ENCODE measurements around the gene GNAS. TPM values are rescaled to one million over a fixed set of nuclear protein-coding genes. Genes with fewer than 3 reads are reported as not detected.

GNAS gene
- total RNA-seq, 1 donor from 2014 or later, result 1,173 TPM

DNA sequence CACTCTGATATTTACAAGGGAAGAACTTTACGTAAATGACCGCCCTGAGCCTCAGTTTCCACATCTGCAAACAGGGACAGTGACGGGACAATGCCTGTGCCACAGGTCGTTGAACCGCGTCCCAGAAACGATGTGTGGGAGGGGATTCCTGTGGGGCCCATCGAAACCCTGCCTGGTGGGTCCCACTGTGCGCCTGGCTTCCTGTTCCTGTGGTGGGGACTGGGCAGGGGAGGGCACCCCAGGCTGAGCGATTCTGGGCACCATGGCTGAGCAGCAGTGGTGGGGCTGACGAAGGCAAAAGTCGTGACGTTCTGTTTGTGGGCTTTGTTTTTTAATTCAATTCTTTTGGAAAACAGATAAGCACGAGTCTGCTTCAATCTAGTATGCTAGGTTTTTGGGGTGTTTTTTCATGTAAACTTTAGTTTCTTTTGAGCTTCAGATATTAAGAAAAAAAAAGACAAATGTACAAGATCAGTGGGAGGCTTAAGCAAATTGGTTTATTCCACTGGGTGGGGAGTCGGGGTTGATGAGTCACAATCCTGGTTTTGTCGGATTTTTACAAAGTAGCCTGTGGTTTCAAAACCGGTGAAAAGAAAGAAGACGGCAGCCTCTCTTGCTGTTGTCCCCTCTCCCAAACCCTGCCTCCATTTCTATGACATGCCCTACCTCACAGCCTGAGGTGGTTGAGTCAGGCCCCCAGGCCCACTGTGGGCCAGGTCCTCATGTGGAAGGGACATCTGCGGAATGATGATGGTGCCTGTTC, 42.2 kb upstream of the GNAS start:
- TF ChIP-seq, protein P1, sequence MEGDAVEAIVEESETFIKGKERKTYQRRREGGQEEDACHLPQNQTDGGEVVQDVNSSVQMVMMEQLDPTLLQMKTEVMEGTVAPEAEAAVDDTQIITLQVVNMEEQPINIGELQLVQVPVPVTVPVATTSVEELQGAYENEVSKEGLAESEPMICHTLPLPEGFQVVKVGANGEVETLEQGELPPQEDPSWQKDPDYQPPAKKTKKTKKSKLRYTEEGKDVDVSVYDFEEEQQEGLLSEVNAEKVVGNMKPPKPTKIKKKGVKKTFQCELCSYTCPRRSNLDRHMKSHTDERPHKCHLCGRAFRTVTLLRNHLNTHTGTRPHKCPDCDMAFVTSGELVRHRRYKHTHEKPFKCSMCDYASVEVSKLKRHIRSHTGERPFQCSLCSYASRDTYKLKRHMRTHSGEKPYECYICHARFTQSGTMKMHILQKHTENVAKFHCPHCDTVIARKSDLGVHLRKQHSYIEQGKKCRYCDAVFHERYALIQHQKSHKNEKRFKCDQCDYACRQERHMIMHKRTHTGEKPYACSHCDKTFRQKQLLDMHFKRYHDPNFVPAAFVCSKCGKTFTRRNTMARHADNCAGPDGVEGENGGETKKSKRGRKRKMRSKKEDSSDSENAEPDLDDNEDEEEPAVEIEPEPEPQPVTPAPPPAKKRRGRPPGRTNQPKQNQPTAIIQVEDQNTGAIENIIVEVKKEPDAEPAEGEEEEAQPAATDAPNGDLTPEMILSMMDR (IDR thresholded peaks at IDR 0.05), result no peak
- Mint-ChIP-seq H3K27me3 (ENCODE audit: unreplicated experiment) (peaks cover 20% of the 10 kb centered on the region), H3K36me3 (ENCODE audit: unreplicated experiment) (no peaks in the 10 kb centered on the region), H3K9me3 (ENCODE audit: unreplicated experiment) (no peaks in the 10 kb centered on the region), H3K4me1 (ENCODE audit: unreplicated experiment) (no peaks in the 10 kb centered on the region), H3K27ac (ENCODE audit: unreplicated experiment) (no peak overlapping the region), H3K4me3 (ENCODE audit: unreplicated experiment) (no peak overlapping the region)
- no peak for DNase-seq (ENCODE audit: extremely low spot score, unreplicated experiment)

DNA sequence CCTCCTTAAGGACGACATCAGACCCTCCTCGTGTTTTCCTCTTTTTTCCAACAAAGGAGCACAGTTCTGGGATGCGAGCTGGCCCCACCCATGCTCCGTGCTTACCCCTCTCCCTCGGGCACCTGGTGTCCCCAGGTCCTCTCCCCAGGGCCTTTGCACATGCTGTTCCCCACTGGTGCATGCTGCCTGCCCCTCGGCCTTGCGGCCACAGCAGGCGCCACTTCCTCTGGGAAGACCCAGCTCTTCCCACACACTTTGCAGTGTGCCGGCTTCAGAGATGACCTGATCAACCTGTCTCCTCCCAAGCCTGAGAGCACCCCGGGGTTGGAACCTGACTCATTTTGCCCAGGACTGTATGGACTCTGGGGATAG, 41.7 kb upstream of the GNAS start:
- H3K4me3 Mint-ChIP-seq (ENCODE audit: unreplicated experiment), result no peak overlapping the region
- no peak overlapping the region for H3K27ac Mint-ChIP-seq (ENCODE audit: unreplicated experiment)
- H3K36me3 Mint-ChIP-seq (ENCODE audit: unreplicated experiment), result no peaks in the 10 kb centered on the region
- H3K27me3 Mint-ChIP-seq (ENCODE audit: unreplicated experiment), result peaks cover 15% of the 10 kb centered on the region
- DNase-seq (ENCODE audit: extremely low spot score, unreplicated experiment), result no peak
- no peaks in the 10 kb centered on the region for H3K4me1 Mint-ChIP-seq (ENCODE audit: unreplicated experiment)
- TF ChIP-seq, protein P1 (IDR thresholded peaks at IDR 0.05), result no peak
- H3K9me3 Mint-ChIP-seq (ENCODE audit: unreplicated experiment), result no peaks in the 10 kb centered on the region

DNA sequence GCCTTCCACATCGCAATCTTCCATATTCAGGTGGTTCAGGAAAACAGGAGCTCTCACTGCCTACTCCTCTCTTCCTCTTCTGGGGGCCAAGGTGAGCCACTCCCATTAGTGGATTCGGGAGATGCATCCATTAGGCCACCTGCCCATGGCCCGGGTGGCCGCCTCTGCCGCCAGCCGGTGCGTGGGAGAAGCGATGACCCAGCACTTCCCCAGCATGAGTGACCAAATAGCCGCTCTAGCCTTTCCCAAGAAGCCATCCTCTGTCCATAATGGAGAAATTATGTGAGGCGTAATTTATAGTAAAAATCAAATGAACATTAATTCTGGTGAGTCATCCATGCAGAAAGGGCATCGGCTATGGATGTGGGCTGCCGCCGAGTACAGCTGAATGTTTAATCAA, 41.2 kb upstream of the GNAS start:
- Mint-ChIP-seq H3K36me3 (ENCODE audit: unreplicated experiment) (no peaks in the 10 kb centered on the region), H3K4me1 (ENCODE audit: unreplicated experiment) (no peaks in the 10 kb centered on the region), H3K27me3 (ENCODE audit: unreplicated experiment) (peaks cover 11% of the 10 kb centered on the region), H3K4me3 (ENCODE audit: unreplicated experiment) (no peak overlapping the region), H3K9me3 (ENCODE audit: unreplicated experiment) (no peaks in the 10 kb centered on the region), H3K27ac (ENCODE audit: unreplicated experiment) (no peak overlapping the region)
- TF ChIP-seq, protein P1 (IDR thresholded peaks at IDR 0.05), result no peak
- DNase-seq (ENCODE audit: extremely low spot score, unreplicated experiment), result no peak

DNA sequence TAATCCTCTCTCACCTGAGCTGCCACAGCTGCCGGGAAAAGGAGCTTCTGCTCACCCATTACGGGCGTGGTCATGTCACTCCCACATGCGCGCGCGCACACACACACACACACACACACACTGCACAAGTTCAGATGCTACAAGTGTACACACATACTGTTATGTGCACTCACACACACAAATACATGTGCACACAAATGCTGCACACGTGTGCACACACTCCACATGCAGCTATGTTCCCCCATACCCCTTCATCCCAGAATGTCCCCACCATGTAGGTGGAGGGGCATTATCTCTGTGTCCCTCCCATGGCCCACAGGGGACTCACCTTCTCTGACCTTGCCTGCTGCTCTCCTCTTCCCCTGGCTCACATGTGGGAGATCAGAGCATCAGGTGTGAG, 39.1 kb upstream of the GNAS start:
- Mint-ChIP-seq H3K9me3 (ENCODE audit: unreplicated experiment) (no peaks in the 10 kb centered on the region), H3K4me1 (ENCODE audit: unreplicated experiment) (peaks cover 3% of the 10 kb centered on the region), H3K36me3 (ENCODE audit: unreplicated experiment) (no peaks in the 10 kb centered on the region), H3K27me3 (ENCODE audit: unreplicated experiment) (peaks cover 6% of the 10 kb centered on the region), H3K4me3 (ENCODE audit: unreplicated experiment) (no peak overlapping the region), H3K27ac (ENCODE audit: unreplicated experiment) (no peak overlapping the region)
- no peak for DNase-seq (ENCODE audit: extremely low spot score, unreplicated experiment)
- TF ChIP-seq, protein P1 (IDR thresholded peaks at IDR 0.05), result no peak

DNA sequence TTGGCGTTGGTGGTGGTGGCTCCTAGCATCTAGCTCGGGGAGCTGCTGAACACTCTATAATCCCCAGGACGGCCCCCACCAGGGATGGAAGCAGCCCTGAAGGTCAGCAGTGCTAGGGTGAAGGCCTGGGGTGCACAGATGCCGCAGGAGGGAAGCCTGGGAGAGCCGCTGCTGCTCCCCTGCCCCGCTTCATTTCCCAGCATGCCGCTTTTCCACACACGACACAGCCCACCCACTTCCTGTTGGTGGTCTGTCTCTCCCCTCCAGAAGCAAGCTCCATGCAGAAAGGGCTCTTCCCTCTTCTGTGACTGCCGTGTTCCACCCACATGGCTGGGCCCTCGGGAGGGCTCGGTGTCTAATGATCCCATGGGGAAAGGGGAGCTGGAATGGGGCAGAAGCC, 37.1 kb upstream of the GNAS start:
- Mint-ChIP-seq H3K4me1 (ENCODE audit: unreplicated experiment) (peaks cover 13% of the 10 kb centered on the region), H3K4me3 (ENCODE audit: unreplicated experiment) (no peak overlapping the region), H3K27ac (ENCODE audit: unreplicated experiment) (no peak overlapping the region), H3K36me3 (ENCODE audit: unreplicated experiment) (no peaks in the 10 kb centered on the region), H3K27me3 (ENCODE audit: unreplicated experiment) (peaks cover 6% of the 10 kb centered on the region), H3K9me3 (ENCODE audit: unreplicated experiment) (no peaks in the 10 kb centered on the region)
- no peak for DNase-seq (ENCODE audit: extremely low spot score, unreplicated experiment)
- TF ChIP-seq, protein P1 (IDR thresholded peaks at IDR 0.05), result no peak
